Activated CD4-positive, alpha-beta T cell treated with anti-CD3 and anti-CD28 coated beads, Interleukin-2, amount 50 U/mL, for 4 hours (primary cell): ENCODE data around the gene MIOS.

Experiments used
- DNase-seq, 2 experiments: peaks; one replicate each; pipeline ENCODE4 v3.0.0-alpha.2; 2020

The MIOS gene

GRCh38 chr7:7566651-7567611, at the start of gene MIOS:
Gene MIOS, plus strand, starts transcription at chr7:7566884. Its CDS starts 5,592 bp downstream, at chr7:7572476.
- peak; percentile 72 for DNase-seq

GRCh38 chr7:7517754-7518153, 48.9 kb upstream of the MIOS start:
- DNase-seq: no peak

DNA sequence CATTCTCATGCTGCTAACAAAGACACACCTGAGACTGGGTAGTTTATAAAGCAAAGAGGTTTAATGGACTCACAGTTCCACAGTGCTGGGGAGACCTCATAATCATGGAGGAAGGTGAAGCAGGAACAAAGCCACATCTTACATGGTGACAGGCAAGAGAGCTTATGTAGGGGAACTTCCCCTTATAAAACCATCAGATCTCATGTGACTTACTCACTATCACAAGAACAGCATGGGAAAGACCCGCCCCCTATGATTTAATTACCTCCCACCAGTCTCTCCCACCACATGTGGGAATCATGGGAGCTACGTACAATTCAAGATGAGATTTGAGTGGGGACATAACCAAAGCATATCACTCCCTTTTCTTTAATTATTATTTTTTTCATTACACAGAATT, 47.6 kb upstream of the MIOS start:
- DNase-seq: no peak

DNA sequence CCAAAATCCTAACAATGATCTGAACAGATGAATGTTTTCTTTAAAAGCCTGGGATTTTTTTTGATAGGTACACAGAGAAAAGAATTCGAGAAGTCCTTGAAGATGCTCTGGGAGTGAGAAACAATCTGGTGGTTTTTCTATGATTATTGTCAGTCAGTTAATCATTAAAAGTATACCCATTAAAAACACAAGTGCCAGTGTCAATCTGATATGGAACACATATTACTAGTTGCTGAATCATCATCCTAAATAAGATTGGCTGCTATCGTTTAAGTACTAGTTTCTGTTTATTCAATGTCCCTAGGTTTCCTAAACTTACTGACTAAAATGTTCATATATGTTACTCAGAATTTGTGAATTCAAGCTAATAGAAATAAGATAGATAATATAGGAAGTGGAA, 47.2 kb upstream of the MIOS start:
- DNase-seq: no peak

GRCh38 chr7:7521259-7521658, 45.4 kb upstream of the MIOS start:
- no peak for DNase-seq

- DNase-seq: no peak
Observed at GRCh38 chr7:7522421-7522820, 44.3 kb upstream of the MIOS start.

DNA sequence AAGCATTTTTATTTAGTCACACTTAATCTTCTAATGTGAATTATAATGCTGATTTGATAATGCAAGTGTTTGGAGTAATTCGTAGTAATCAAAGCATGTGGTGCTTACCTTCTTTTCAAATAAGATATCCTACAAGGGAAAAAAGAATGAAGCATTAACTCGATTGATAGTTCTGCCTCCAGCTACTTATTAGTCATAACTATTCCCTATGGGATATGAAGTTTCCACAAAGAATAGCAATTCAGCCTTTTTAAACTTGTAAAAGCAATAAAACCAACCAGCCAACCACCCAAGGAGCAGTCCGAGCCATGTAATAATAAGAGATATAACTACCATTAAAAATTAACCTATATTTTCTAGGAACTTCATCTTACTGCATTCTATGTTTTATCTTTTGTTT, 42.6 kb upstream of the MIOS start:
- DNase-seq: no peak

GRCh38 chr7:7526006-7526405, 40.7 kb upstream of the MIOS start:
- no peak for DNase-seq

GRCh38 chr7:7527047-7527446, 39.6 kb upstream of the MIOS start:
- DNase-seq: no peak

DNA sequence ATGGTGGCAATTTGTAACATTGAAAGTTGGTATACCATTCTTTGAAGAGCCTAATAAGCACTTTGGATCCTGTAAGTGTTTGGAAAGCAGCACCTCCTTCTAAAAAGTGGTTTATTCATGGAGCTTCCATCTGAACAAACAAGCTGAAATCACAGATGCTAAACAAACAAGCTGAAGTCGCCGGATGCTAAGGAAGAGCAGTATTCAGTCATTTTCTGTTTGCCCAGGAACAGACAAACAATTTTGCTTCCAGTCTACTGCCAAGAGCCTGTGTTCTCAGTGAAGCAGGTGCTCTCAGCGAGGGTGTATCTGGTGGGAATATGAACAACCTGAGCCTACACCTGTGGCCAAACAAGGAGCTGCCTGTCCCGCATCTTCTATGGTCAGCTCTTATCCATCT, 37.4 kb upstream of the MIOS start:
- no peak for DNase-seq

DNA sequence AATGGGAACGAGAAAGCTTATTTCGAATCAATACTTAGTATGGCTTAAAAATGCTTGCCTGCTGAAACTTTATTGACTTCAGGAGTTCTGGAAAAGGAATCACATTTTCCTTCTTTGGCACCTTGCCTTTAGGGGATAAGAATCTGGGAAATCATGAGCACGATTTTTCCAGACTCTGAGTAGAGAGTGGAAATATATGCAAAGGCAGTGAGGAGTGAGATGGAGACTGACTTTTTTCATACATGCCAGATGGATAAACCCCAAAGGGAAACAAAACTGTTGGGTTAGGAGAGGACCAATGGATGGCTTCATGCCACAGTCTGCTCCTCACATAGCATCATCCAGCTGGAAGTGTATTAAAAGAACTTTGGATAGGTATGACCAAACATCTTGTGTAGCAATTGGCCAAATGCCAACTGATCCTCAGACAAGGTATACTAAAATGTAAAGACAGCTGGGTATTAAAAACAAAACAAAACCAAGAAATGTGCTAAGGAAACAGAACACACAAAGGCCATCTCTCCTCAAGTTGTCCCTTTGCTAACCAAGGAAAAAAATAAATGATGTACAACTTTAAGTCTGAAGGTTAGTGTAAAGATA, 32.8 kb upstream of the MIOS start:
- no peak for DNase-seq

DNA sequence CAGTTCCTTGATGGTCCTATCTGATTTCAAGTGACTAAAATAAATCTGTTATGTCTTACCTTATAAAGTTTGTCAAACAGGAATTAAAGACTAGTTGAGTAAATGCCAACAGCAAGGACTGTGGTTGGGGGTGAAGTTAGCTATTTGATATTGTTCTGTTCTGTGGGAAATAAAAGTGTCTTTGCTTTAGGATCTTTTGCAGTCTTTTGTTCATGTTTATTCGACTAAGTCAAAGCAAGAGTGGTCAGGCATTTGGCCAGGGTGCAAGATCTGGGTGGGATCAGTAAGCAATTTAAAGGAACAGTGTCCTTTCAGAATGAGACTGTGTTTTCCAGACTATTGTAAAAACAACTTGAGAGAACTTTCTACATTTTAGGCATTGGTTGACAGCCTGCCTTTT, 31.0 kb upstream of the MIOS start, which contains the start of gene COL28A1:
Gene COL28A1 (minus strand): TSS at position 183 of the 400 bp plus-strand sequence. CDS start 2,998 bp downstream, outside the sequence.
- no peak for DNase-seq

GRCh38 chr7:7536396-7537019, 30.2 kb upstream of the MIOS start:
- no peak for DNase-seq

DNA sequence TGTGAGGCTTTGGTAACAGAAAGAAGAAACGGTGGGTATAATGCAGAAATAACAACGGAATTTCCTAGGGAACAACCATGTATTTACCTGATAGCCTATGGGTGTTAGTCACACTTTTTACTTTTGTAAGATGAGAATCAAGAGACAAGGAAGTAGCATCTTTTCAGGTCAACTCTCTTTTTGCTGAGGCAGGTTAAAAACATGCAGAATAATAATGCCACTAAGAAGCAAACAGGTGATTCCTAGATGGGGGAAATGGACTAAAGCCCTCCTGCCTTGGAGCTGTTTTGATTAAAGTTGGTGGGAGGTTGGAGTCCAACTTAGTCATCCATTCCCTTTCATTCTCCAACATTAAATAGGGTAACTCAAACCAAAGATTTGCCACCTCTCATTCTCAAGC, 29.0 kb upstream of the MIOS start:
- no peak for DNase-seq

GRCh38 chr7:7539152-7539551, 27.5 kb upstream of the MIOS start:
- no peak for DNase-seq

DNA sequence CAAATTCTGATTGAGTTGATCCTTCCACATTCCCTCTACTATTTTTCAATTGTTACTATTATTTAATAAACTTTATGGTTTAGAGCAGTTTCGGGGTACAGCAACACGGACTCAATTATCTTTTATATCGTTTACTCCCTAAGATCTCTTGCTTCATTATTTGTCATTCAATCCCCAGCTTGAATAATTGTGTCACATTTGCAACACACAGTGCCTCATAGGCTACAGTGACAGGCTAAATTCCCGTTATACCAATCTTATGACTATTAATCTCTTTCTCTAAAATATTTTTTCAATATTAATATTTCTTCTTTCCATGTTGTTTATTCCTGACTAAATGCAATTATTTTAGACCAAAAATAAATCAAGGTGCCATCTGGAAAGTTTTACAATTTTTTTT, 27.0 kb upstream of the MIOS start:
- no peak for DNase-seq

DNA sequence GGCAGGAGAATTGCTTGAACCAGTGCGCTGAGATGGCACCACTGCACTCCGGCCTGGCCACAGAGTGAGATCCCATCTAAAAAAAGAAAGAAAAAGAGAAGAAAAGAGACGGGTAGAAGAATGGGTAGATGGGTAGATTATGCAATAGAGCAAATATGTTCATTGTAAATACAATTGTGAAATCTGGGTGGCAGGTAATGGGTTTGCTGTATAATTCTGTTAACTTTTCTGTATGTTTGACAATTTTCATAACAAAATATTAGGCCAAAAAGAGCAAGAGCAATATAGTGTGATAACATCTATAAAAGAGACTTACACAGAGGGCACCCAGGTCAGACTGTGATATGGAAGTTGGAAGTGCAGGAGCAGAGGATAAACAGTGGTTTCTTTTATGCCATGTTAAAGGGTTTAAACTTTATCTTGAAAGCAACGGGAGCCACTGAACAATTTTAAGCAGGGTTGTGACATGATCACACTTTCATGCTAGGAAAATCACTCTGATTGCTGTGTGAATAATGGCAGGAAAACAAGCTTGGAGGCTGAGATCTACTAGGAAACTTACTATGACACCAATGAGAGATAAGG, 24.3 kb upstream of the MIOS start:
- DNase-seq: no peak

GRCh38 chr7:7548407-7548806, 18.3 kb upstream of the MIOS start:
- DNase-seq: no peak

DNA sequence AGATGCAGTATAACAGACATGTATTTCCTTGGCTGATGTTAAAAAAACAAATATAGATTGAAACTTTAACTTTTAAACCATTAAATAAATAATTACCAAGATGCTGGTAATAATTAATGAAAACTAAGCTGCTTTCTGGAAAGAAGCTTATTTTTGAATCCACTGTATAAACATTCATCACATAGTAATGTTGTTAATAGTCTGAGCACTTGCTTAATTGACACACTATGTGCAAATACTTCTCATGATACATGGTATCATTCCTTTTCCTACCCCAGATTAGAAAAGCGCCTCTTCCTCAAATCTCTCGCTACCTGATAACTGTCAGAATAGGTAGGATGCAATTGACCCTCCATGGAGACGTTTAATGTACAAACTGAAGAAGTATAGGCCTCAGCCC, 16.0 kb upstream of the MIOS start:
- DNase-seq: no peak

DNA sequence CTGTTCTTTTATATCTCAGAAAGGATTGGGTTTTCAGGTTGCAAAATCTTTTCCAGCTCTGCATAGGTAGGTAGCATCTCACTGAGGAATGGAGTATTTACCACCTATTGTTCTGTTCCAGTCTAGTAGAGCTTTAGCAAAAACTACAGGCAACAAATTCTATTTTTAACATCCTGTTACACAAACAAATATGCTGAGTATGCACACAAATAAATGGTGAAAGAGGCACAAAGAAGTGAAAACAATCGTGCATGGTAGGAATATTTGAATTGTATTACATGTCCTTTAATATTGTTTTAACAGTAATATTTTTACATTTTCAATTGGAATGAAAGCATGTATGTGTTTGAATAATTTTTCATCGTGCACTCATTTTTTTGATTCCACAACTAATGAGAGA, 14.5 kb upstream of the MIOS start:
- no peak for DNase-seq

DNA sequence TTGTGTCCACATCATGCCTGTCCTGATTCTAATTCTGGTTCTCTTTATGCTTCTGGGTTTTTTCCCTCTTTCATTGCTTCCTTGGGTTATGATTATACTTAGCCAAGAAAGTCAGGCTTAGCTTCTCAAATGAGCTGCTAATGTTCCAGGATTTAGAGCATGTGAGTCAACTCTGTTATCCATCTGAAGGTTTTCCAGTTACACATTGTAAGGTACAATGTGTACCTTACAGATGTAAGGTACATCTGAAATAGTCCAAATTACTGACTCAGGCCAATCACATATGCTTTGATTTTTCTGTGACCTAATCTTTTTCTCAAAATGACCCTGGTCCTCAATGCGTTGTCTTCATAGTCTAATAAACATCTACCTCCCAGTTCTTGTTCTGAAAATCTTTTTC, 13.3 kb upstream of the MIOS start:
- no peak for DNase-seq

DNA sequence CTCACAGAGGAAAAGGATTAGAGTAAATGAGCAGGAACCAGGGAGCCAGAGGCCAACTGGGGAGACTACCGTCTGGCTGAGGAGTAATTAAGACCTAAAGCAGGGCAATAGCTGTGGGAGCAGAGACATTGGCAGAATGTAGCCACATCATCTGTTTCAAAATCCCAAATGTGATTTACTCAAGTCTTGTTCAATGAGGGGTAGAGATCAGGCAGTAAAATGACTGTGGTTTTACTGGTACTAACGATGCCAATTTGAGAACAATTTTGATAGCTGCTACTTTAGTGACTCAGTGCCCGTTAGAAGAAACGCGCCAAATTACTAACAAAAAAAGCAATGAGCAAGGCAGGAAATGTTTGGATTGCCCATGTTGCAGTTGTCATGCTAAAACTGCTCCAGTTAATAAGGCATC, 12.7 kb upstream of the MIOS start:
- DNase-seq: no peak
